NCI-H1417 (cell line): ENCODE data around the gene CCDC13.

Experiments
- DNase-seq, 3 experiments: peaks; one replicate each; lab custom pipeline; 2025; lab: John Stamatoyannopoulos, UW

CCDC13 gene

GRCh38 chr3:42753757-42754156 is 19.3 kb downstream of the CCDC13 start:
- no peak for DNase-seq

GRCh38 chr3:42752961-42753360 is 20.1 kb downstream of the CCDC13 start:
- no peak for DNase-seq

- no peak for DNase-seq
Measured at GRCh38 chr3:42752441-42752840, 20.6 kb downstream of the CCDC13 start.

GRCh38 chr3:42751609-42752008 is 21.4 kb downstream of the CCDC13 start:
- no peak for DNase-seq

- DNase-seq: no peak
Measured at GRCh38 chr3:42750834-42751233, 22.2 kb downstream of the CCDC13 start.

- no peak for DNase-seq
Measured at GRCh38 chr3:42749753-42750231, 23.3 kb downstream of the CCDC13 start.

GRCh38 chr3:42749025-42749752 is 23.9 kb downstream of the CCDC13 start:
- DNase-seq: no peak

- DNase-seq: no peak
Measured at GRCh38 chr3:42747581-42747980, 25.5 kb downstream of the CCDC13 start.

GRCh38 chr3:42746455-42747450 is 26.3 kb downstream of the CCDC13 start:
- DNase-seq: peak in 2 of 3 experiments; percentile 20 to 46

- DNase-seq: no peak
Measured at GRCh38 chr3:42745776-42746454, 27.1 kb downstream of the CCDC13 start.

GRCh38 chr3:42745291-42745745 is 27.7 kb downstream of the CCDC13 start:
- no peak for DNase-seq

- no peak for DNase-seq
Measured at GRCh38 chr3:42743204-42743995, 29.7 kb downstream of the CCDC13 start.

- DNase-seq: no peak
Measured at GRCh38 chr3:42742688-42743087, 30.4 kb downstream of the CCDC13 start.

- no peak for DNase-seq
Measured at GRCh38 chr3:42742259-42742658, 30.8 kb downstream of the CCDC13 start.

GRCh38 chr3:42741796-42742195 is 31.3 kb downstream of the CCDC13 start:
- no peak for DNase-seq

- DNase-seq: no peak
Measured at GRCh38 chr3:42739401-42740158, 33.5 kb downstream of the CCDC13 start.

- no peak for DNase-seq
Measured at GRCh38 chr3:42736531-42736930, 36.5 kb downstream of the CCDC13 start.

GRCh38 chr3:42736081-42736480 is 37.0 kb downstream of the CCDC13 start:
- peak in 1 of 3 experiments; percentile 47 for DNase-seq

GRCh38 chr3:42735615-42736014 is 37.4 kb downstream of the CCDC13 start:
- no peak for DNase-seq

- DNase-seq: peak in 1 of 3 experiments; percentile 21
Measured at GRCh38 chr3:42735019-42735418, 38.0 kb downstream of the CCDC13 start.
